NCI-H446 (cell line): ENCODE measurements around the gene CHRND.

ENCODE experiments used
- DNase-seq, 2 experiments: peaks; one replicate each; lab custom pipeline; 2025; lab: John Stamatoyannopoulos, UW

The CHRND gene

DNA sequence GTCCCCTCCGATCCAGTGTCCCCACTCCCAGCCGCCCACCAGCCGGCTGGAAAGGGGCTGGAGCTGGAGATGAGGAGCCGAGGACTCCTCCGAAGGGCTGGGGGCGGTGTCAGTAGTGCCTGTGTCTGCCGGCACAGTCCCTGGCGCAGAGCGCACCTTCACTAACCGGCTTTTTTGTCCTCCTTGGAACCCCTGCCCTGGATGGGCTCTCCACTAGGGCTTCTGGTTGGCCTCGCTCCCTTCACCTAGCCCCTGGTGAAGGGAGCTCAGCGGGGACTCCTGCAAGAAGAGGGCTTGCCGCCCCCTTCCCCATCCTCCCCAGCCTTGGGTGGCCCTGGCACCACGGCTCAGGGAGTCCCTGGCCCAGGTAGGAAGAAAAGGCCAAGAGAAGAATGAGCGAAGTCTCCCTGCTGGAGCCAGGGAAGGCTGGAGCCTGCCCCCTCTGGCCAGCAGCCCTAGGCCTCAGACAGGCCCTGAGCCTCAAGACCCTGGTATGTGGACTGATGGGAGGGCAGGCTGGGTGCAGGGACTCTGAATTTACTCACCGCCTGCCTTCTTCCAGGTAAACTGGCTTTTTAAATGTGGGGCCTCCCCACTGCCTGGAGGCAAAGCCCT lies 37.8 kb upstream of the CHRND start:
- no peak for DNase-seq

GRCh38 chr2:232488721-232489300 lies 37.1 kb upstream of the CHRND start:
- DNase-seq = no peak

DNA sequence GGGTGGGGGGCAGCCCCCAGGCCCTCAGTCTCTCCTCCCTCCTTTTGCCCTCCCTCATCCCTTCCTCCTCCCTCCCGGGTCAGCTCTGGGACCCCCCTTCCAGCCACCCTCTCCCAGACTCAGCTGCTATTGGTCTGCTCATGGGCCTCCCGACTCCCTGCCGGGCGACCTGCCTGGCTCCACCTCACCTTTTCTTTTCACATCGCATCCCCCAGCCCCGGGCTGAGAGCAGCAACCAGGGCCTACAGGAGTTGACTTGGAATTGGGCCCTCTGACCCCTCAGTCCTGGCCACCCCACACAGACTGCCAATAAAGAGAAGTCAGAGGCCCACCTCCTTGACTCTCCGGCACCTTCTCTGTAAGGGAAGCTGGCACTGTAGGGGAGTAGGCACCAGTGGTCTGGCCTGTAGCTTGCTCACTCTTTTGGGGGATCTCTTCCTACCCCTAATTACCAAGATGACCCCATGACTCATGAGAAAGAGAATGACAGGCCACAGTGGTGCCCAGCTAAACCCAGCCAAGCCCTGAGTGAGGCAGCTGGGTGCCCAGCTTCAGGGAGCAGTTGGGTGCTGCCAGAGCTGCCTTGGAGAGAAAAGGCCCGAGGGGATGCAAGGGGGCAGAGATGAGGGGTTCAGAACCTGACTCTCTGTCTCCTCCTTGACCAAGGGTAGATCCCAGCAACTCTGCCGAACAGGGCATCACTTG lies 36.3 kb upstream of the CHRND start:
- DNase-seq = no peak

DNA sequence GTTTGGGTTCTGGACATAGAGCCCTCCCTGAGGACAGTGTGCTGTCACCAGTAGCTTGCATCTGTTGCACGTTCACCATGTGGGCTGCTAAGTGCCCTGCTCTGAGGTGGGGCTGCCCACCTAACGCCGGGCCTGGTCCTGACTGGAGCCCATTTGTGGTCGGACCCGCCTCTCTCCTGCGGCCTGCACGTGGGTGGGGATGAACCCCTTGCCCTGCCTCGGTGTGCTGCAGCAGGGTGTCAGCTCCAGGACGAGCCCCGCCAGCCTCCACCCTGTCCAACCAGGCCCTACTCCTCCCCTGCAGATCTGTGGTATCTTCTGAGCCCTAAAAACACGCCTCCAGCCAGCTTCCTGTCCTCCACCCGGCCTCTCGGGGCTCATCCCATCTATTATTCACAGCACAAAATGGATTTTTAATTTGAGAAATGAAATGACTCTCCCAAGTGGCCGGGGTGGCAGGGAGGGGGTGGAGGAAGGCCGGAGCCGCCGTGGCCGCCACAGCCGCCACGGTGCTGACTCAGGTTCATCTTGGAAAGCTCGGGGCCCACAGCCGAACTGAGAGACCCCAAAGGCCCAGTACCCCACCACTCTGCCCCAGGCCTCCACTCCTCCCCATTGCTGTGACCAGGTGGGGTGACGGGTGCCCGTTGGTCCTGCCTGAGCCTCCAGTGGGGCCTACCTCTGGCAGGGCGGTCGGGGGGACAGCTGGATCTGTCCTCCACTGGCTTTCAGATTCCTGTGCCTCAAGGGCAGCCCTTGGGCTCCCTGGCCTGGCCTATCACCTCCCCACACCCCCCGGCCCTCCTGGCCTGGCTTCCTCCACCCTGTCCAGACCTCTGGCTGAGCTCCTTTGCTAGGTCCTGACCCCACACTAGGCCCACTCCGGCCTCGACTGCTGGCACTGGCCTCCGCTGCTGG lies 35.5 kb upstream of the CHRND start:
- DNase-seq = no peak

GRCh38 chr2:232491139-232491780 lies 34.7 kb upstream of the CHRND start:
- no peak for DNase-seq

- DNase-seq = no peak
Observed at GRCh38 chr2:232492236-232492848, 33.6 kb upstream of the CHRND start.

GRCh38 chr2:232492963-232493700 lies 32.8 kb upstream of the CHRND start:
- no peak for DNase-seq

- no peak for DNase-seq
Observed at GRCh38 chr2:232493701-232494474, 32.1 kb upstream of the CHRND start.

DNA sequence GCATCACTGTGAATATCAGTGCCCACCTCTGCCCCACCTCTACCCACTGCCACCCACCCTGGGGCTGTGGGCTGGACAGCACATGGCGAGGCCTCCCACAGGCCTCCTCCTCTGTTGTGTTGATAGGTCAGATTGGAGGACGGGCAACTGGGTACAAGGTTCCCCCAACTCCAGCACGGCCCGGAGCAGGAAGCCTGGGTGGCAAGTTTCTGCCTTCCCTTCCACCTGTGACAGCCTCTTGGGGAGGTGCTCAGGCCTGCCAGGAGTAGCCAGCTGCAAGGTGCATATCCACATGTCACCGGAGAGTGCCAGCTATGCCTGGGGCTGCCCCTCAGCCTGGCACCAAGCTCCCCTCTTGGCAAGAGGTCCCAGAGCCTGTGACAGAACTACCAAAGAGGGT lies 31.4 kb upstream of the CHRND start:
- no peak for DNase-seq

GRCh38 chr2:232495292-232495691 lies 30.7 kb upstream of the CHRND start:
- DNase-seq = no peak

GRCh38 chr2:232496501-232497270 lies 29.3 kb upstream of the CHRND start:
- DNase-seq = no peak

DNA sequence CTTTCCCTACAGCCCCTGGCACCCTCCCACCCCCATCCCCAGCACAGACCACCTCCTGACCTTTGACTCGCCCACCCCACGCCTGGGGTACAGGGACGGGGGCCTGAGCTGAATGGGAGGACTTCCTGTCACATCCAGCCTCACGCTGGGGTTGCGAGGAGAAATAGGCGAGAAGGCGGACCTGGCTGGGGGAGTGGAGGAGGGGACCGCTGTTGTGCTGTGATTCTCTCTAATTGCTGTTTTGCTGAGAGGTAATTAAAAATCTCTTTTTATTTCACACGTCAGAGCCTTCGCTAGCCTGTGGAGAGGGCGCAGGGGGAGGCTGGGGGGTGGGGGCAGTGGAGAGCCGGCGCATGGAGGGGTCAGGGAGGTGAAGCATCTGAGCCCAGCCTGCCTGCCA lies 28.6 kb upstream of the CHRND start:
- DNase-seq = no peak

DNA sequence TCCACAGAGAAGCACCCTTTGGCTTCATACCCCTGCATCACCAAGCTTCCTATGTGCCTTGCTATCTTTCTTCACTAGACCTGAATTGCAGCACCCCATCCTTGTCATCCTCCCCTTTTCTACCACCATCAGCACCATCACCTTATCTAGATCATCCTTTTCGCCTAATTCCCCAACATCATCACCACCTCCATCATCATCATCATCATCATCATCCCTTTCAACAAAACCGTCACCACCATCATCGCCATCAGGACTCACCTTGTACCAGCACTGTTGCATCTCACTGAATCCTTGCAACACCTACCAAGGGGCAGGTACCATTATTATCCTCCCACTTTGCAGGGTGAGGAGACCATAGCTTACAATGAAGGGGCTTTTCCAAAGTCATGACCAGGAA lies 27.5 kb upstream of the CHRND start:
- DNase-seq = no peak

- DNase-seq = no peak
Observed at GRCh38 chr2:232501331-232501771, 24.6 kb upstream of the CHRND start.

DNA sequence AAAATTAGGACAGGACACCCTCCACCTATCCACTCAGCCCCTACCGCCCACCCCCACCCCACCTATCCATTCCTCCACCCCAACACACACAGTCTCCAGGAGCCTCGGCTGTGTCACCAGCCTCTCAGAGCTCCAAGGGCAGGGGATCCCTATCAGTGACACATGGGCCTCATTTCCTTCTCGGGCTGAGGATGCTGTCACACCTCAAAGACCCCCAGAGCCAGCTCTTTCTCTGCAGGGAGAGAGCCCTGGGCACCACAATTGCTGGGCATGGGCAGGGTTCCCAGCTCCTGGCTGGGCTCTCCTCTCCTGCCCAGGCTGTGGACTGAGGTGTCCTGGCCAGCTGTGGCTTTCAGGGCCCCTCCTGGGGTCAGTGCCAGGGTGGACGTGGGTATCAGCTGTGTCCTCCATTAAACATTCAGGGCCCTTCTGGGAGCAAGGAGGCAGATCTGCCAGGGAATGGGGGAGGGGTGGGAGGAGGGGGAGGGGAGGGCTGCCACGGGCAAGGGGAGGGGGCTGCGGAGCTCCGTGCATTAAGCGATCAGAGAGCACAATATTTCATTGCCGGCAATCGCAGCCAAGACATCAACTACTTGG lies 24.1 kb upstream of the CHRND start:
- DNase-seq = no peak

GRCh38 chr2:232502511-232502910 lies 23.4 kb upstream of the CHRND start:
- DNase-seq = no peak

DNA sequence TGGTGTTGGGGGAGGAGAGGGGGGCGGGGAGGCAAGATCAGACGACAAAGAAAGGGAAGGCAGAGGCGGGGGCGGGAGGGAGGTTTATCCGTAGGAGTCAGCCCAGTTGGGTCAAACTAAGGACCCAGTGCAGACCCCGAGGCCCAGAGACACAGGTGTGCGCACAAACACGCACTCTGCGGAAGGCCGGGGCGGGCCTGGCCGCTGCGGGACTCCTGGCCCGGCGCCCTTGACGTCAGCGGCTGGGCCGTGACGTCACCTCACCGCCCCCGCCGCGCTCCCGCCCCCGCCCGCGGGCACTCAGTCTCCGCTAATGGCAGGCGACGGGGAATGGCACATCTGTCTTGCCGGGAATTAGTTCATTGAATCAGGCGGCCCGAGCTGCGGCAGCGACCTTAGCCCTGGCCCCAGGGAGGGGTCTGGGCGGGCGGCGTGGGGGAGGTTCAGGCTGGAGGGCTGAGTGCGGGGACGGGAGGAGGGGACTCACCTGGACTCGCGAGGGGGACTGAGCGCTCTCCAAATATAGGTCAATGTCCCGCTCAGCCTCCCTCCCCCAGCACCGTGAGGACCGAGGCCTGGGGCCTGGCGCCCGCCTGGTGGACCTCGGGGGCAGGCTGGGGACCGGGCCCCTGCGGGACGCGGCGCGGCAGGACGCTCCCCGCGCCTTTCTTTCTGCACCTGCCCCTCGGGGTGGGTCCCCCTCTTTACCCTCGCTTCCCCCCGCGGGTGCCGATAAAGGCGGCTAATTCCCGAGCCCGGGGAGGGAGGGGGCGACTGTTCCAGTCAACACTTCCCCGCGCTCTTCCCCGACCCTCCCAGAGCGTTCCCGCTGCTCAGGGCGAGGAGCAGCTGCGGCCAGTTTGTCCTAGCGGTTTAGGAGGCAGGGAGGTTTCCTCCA lies 22.8 kb upstream of the CHRND start:
- no peak for DNase-seq

DNA sequence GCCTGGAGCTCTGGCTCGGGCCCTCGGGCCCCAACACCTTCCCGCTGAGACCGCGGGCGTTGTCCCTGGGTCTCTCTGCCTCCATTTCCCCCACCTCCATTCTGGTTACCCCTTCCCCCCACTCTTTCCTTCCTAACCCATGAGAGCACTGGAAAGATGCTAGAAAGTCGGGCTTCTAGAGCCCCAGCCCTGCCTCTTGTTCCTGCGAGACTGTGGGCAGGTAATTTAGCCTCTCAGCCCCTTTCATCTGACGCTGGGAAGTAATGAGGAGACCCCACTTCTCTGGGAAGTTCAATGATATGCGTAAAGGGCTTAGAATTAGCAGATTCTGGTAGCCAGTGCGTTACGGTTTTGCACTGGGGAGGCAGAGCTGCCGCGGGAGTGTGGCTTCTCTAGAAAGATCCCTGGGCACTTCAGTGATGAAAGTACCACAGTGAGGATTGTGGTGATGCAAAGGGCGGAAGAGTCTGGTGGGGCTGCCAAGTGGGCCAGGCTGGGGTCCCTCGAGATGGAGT lies 22.1 kb upstream of the CHRND start:
- DNase-seq = no peak
